OCI-LY1 (cell line): ENCODE measurements around the gene INHBC.

Experiments
- H2AFZ ChIP-seq: fragments of 200-600 bp; sonication (generic), shearing (Covaris generic); 2 replicates; pipeline ENCODE4 v1.6.0; 2014; ENCODE audit warnings: antibody characterized with exemption, mild to moderate bottlenecking, low read length
- H3F3A ChIP-seq: fragments of 200-600 bp; sonication (generic), shearing (Covaris generic); 2 replicates; pipeline ENCODE4 v1.6.0; 2014; ENCODE audit warnings: mild to moderate bottlenecking, antibody characterized with exemption, low read length, moderate library complexity; ENCODE audit not compliant: insufficient read depth
- H3K27ac ChIP-seq: fragments of 200-600 bp; sonication (generic); 2 replicates; pipeline ENCODE4 v1.5.1; 2014; ENCODE audit warnings: low read length, mixed run types, mild to moderate bottlenecking, low read depth; ENCODE audit not compliant: poor library complexity, severe bottlenecking
- H3K27me3 ChIP-seq: fragments of 200-600 bp; sonication (generic); 2 replicates; pipeline ENCODE4 v1.6.0; 2014; ENCODE audit warnings: antibody characterized with exemption, mild to moderate bottlenecking, low read length, moderate library complexity; ENCODE audit not compliant: insufficient read depth
- H3K36me3 ChIP-seq: fragments of 200-600 bp; sonication (generic); 2 replicates; pipeline ENCODE4 v1.6.1; 2014; ENCODE audit warnings: mild to moderate bottlenecking, antibody characterized with exemption, low read length, moderate library complexity, mixed read lengths; ENCODE audit not compliant: insufficient read depth
- H3K4me1 ChIP-seq: fragments of 200-600 bp; sonication (generic); 2 replicates; pipeline ENCODE4 v1.5.1; 2014; ENCODE audit warnings: mild to moderate bottlenecking, low read length, moderate library complexity; ENCODE audit not compliant: insufficient read depth, severe bottlenecking
- H3K4me2 ChIP-seq: fragments of 200-600 bp; sonication (generic), shearing (Covaris generic); 2 replicates; pipeline ENCODE4 v1.6.1; 2014; ENCODE audit warnings: low read length
- H3K4me3 ChIP-seq: fragments of 200-600 bp; sonication (generic); 2 replicates; pipeline ENCODE4 v1.5.1; 2014; ENCODE audit warnings: low read length, low read depth, mild to moderate bottlenecking, mixed read lengths; ENCODE audit not compliant: poor library complexity, severe bottlenecking
- H3K79me2 ChIP-seq: fragments of 200-600 bp; shearing (Covaris generic); 2 replicates; pipeline ENCODE4 v1.6.1; 2016; ENCODE audit warnings: mixed run types, low read length, mixed read lengths; ENCODE audit not compliant: insufficient read depth
- H3K9ac ChIP-seq: fragments of 200-600 bp; sonication (generic), shearing (Covaris generic); 2 replicates; pipeline ENCODE4 v1.6.1; 2014; ENCODE audit warnings: mild to moderate bottlenecking, low read length, mixed read lengths
- H3K9me2 ChIP-seq: fragments of 200-600 bp; sonication (generic), shearing (Covaris generic); 2 replicates; pipeline ENCODE4 v1.6.1; 2014; ENCODE audit warnings: low read depth, mild to moderate bottlenecking, low read length, mixed read lengths
- H3K9me3 ChIP-seq: fragments of 200-600 bp; shearing (Covaris generic); 2 replicates; pipeline ENCODE4 v1.6.1; 2014; ENCODE audit warnings: low read length, mixed read lengths
- H4K20me1 ChIP-seq: fragments of 200-600 bp; sonication (generic), shearing (Covaris generic); 2 replicates; pipeline ENCODE4 v1.6.0; 2016; ENCODE audit warnings: mild to moderate bottlenecking, low read length; ENCODE audit not compliant: insufficient read depth
- EZH2 ChIP-seq: fragments of 200-600 bp; sonication (generic), shearing (Covaris generic); IDR thresholded peaks from 2 replicates; pipeline ENCODE4 v1.8.0; 2017; ENCODE audit warnings: borderline replicate concordance, mixed run types, mild to moderate bottlenecking, antibody characterized with exemption, low read length, moderate library complexity, mixed read lengths
- TF ChIP-seq, protein P1 (sequence below): fragments of 200-600 bp; sonication (generic), shearing (Covaris generic); IDR thresholded peaks from 2 replicates; pipeline ENCODE4 v1.5.1; 2017; ENCODE audit warnings: mild to moderate bottlenecking, antibody characterized with exemption, low read length, moderate library complexity, mixed read lengths

INHBC gene

GRCh38 chr12:57469296-57470164 lies 34.9 kb downstream of the INHBC start:
- peaks cover 7% of the 10 kb centered on the region; the same call in 1 of the 2 replicates for H3K27me3 ChIP-seq
- no peaks in the 10 kb centered on the region for H4K20me1 ChIP-seq
- H3K4me3 ChIP-seq: no peak overlapping the region
- peaks cover 6% of the 10 kb centered on the region for H3K4me1 ChIP-seq
- no peaks in the 10 kb centered on the region for H3K79me2 ChIP-seq
- no peak overlapping the region for H3K27ac ChIP-seq
- no peaks in the 10 kb centered on the region for H3K9me3 ChIP-seq
- H3K4me2 ChIP-seq: no peak overlapping the region
- H3K9me2 ChIP-seq: no peaks in the 10 kb centered on the region
- no peaks in the 10 kb centered on the region; the same call in 1 of the 2 replicates for H3K36me3 ChIP-seq
- no peak overlapping the region for H2AFZ ChIP-seq
- H3F3A ChIP-seq: no peaks in the 10 kb centered on the region
- TF ChIP-seq, protein P1, sequence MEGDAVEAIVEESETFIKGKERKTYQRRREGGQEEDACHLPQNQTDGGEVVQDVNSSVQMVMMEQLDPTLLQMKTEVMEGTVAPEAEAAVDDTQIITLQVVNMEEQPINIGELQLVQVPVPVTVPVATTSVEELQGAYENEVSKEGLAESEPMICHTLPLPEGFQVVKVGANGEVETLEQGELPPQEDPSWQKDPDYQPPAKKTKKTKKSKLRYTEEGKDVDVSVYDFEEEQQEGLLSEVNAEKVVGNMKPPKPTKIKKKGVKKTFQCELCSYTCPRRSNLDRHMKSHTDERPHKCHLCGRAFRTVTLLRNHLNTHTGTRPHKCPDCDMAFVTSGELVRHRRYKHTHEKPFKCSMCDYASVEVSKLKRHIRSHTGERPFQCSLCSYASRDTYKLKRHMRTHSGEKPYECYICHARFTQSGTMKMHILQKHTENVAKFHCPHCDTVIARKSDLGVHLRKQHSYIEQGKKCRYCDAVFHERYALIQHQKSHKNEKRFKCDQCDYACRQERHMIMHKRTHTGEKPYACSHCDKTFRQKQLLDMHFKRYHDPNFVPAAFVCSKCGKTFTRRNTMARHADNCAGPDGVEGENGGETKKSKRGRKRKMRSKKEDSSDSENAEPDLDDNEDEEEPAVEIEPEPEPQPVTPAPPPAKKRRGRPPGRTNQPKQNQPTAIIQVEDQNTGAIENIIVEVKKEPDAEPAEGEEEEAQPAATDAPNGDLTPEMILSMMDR: no peak
- no peak for TF ChIP-seq EZH2
- H3K9ac ChIP-seq: no peak overlapping the region

DNA sequence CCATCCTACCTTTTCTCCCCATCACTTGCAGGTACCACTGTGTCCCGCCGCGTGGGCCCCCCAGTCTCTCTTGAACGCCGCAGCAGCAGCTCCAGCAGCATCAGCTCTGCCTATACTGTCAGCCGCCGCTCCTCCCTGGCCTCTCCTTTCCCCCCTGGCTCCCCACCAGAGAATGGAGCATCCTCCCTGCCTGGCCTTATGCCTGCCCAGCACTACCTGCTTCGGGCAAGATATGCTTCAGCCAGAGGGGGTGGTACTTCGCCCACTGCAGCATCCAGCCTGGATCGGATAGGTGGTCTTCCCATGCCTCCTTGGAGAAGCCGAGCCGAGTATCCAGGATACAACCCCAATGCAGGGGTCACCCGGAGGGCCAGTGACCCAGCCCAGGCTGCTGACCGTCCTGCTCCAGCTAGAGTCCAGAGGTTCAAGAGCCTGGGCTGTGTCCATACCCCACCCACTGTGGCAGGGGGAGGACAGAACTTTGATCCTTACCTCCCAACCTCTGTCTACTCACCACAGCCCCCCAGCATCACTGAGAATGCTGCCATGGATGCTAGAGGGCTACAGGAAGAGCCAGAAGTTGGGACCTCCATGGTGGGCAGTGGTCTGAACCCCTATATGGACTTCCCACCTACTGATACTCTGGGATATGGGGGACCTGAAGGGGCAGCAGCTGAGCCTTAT lies 35.8 kb downstream of the INHBC start:
- H3K4me3 ChIP-seq: no peak overlapping the region
- no peaks in the 10 kb centered on the region for H3K9me2 ChIP-seq
- peaks cover 6% of the 10 kb centered on the region for H3K4me1 ChIP-seq
- H3K27me3 ChIP-seq: 0 out of 2 replicates have a peak, but pooled peaks cover 7% of the 10 kb centered on the region
- no peaks in the 10 kb centered on the region for H3K79me2 ChIP-seq
- no peaks in the 10 kb centered on the region; the same call in 1 of the 2 replicates for H3K36me3 ChIP-seq
- H3K4me2 ChIP-seq: no peak overlapping the region
- H3K9ac ChIP-seq: no peak overlapping the region
- no peaks in the 10 kb centered on the region for H4K20me1 ChIP-seq
- TF ChIP-seq, protein P1: no peak
- TF ChIP-seq EZH2: no peak
- H3F3A ChIP-seq: no peaks in the 10 kb centered on the region
- H3K27ac ChIP-seq: no peak overlapping the region
- no peaks in the 10 kb centered on the region for H3K9me3 ChIP-seq
- no peak overlapping the region for H2AFZ ChIP-seq

DNA sequence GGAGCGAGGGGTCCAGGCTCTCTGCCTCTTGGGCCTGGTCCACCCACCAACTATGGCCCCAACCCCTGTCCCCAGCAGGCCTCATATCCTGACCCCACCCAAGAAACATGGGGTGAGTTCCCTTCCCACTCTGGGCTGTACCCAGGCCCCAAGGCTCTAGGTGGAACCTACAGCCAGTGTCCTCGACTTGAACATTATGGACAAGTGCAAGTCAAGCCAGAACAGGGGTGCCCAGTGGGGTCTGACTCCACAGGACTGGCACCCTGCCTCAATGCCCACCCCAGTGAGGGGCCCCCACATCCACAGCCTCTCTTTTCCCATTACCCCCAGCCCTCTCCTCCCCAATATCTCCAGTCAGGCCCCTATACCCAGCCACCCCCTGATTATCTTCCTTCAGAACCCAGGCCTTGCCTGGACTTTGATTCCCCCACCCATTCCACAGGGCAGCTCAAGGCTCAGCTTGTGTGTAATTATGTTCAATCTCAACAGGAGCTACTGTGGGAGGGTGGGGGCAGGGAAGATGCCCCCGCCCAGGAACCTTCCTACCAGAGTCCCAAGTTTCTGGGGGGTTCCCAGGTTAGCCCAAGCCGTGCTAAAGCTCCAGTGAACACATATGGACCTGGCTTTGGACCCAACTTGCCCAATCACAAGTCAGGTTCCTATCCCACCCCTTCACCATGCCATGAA lies 36.5 kb downstream of the INHBC start:
- peaks cover 8% of the 10 kb centered on the region for H3K4me1 ChIP-seq
- H3K36me3 ChIP-seq: no peaks in the 10 kb centered on the region; the same call in 1 of the 2 replicates
- no peaks in the 10 kb centered on the region for H3K9me2 ChIP-seq
- no peaks in the 10 kb centered on the region for H3K9me3 ChIP-seq
- H3K9ac ChIP-seq: no peak overlapping the region
- H4K20me1 ChIP-seq: no peaks in the 10 kb centered on the region
- H2AFZ ChIP-seq: no peak overlapping the region
- no peaks in the 10 kb centered on the region for H3K79me2 ChIP-seq
- H3K27ac ChIP-seq: no peak overlapping the region
- TF ChIP-seq, protein P1: no peak
- TF ChIP-seq EZH2: no peak
- 0 out of 2 replicates have a peak, but pooled peaks cover 7% of the 10 kb centered on the region for H3K27me3 ChIP-seq
- H3K4me3 ChIP-seq: no peak overlapping the region
- H3K4me2 ChIP-seq: no peak overlapping the region
- H3F3A ChIP-seq: no peaks in the 10 kb centered on the region
